CD4-positive, alpha-beta T cell treated with Interleukin-10 for 1 hour (primary cell): ENCODE measurements around the gene B9D2.
A peak's percentile ranks its signal among the peaks of the same experiment; 100 is the strongest.

Experiments used
- DNase-seq: peaks from one replicate; pipeline ENCODE4 v3.0.0-alpha.2; 2020

B9D2 gene

DNA sequence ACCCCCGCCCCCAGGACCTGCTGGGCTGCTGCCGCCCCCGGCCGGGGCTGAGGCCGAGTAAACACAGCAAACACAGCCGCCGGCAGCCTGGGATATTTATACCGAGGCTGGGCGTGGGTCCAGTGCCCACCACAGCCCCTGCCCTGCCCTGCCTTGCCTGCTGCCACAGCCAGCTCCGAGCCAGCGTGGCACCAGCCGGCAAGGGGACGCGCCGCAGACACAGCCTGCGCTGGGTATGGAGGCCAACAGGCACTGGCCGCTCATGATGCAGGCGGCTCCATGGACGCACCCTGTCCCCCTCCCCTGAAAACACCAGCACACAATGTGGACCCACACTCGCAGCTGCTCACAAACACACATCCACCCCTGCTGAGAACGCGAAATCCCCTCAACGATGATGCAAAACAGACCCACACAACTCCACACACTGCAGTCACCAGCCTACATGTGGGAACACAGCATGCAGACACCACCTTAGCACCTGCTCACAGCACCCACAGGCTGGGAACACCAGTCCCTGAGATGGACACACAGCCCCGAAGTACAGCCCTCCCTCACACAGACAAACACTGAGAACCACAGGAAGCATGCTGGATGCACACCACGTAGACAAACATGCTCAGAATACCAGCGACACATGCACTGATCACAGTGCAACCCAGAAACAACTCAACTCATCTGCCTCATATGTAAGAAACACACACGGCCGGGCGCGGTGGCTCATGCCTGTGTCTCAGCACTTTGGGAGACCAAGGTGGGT lies 37.8 kb downstream of the B9D2 start:
- peak; percentile 32 for DNase-seq

DNA sequence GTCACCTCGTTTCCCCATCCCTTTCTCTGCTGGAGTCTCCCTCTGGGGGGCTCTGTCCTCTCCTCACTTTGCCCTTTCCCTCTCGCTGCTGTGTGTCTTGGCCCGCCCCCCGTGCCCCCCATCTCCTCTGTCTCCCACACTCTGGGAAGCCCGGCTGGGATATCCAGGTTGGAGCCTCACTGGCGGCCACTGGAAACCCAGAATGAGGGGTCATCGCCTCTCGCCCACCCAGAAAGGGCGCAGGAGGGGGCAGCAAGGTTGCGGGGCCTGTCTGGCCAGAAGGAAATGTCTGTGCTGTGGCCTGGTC lies 38.4 kb downstream of the B9D2 start:
- DNase-seq: no peak

DNA sequence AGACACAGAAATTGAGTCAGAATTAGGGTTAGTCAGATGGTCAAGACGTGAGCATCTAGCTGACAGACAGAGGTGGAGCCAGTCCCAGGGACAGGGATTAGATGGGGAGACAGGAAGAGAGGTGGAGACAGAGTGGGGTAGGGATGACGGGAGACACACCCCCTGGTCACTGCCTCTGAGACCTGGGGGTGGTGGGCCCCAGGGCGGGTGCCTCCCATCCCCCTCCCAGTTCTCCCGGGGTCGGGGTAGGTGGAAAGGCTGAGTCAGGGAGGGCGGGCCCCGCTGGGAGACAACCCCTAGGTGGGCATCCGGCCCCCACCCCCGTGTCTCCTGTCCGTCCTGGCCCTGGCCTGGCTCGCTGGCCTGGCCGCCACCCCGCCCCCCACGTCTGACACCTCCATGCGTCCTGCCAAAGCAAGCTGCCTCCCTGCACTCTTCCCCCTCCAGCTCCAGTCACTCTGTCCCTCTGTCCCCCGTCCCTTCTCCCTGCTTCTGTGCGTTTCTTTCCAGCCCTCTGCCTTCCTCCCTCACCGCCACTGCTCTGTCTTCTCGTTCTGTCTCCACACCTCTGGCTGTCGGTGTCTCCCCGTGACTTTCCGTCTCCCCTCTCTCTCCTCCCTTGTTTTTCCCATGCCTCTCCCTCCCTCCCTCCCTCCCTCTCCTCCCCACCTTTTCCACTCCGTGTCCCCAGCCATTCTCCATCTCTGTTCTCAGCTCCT lies 38.9 kb downstream of the B9D2 start:
- peak; percentile 29 for DNase-seq

DNA sequence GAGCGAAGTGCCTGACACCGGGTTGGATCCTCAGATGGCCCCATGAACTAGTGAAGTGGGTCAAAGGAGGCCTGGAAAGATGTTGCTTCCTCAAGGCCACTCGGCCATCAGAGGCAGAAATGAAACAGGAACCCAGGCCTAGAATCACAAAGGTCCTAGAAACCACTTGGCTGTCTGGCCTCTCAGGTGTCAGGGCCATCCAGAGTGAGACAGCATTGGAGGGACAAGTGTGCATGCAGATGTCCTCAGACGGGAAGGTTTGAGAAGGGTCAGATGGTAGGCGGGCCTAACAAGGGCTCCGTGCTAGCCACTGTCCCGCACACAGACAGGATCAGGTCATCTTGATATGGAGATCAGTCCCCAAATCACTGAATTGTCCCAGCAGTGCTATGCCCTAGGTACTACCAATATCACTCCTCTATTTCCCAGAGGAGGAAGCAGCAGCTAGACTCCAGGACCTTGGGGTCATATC lies 39.7 kb downstream of the B9D2 start:
- DNase-seq: no peak

DNA sequence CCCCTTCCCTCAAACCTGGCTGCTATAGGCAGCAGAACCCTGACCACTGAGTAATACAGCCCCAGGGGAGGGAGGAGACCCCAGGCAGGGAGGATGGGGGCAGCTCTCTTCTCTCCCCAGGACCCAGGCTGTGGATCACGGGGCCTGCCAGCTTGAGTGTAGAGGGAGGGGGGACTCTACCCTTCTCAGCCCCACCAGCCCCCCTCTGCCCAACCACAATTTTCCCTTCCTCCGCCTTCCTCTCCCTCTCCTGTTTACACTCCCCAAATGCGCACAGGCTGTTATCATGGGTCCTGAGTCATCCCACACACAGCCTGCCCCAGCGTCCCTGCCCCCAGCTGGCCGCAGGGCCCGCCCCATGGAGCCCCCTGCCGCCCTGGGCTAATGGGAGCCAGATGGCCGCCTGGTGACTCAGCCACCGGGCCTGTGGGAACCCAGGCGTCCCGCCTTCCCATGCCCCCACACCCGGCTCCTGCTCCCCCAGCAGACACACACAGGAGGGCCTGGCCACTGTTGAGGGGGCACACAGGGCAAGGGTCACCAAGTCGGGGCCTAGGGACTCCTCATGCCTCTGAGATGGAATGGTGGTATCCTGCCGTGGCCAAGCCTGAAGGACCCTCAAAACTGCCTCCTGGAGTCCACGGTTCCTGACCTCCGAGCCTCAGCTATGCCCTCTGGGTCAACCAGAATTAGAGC lies 40.4 kb downstream of the B9D2 start:
- no peak for DNase-seq

DNA sequence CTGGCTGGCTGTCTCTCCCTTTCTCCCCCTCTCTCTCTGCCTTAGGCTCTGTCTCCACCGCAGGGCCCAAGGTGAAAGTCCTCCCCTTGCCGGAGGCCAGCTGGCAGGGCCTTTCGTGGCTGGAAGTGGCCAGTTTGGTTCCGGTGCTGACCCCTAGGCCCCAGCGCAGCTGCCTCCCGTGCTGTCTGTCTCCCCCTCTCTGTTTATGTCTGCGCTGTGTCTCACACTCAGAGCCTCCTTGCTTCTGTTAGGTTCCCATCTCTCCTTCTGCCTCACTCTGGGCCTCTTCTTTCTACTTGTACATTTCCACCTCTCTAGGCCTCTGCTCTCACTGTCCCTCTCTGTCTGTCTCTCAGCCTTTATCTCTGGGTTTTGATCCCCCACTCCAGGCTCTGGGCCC lies 40.9 kb downstream of the B9D2 start:
- DNase-seq: no peak

DNA sequence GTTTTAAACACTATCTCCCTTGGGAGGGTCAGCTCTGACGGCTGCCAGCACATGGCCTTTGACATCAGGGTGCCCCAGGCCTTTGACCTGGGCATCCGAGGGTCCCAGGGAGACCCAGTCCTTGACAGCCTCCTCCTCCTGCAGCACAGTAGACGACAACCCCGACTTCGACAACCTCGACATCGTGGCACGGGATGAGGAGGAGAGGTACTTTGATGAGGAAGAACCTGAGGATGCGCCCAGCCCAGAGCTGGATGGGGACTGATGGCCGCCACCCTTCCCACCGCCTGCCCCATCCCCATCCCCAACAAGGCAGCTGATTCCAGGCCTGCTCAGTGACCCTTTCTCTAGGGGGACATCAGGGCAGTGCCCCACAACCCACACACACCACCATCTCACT lies 41.5 kb downstream of the B9D2 start:
- no peak for DNase-seq

DNA sequence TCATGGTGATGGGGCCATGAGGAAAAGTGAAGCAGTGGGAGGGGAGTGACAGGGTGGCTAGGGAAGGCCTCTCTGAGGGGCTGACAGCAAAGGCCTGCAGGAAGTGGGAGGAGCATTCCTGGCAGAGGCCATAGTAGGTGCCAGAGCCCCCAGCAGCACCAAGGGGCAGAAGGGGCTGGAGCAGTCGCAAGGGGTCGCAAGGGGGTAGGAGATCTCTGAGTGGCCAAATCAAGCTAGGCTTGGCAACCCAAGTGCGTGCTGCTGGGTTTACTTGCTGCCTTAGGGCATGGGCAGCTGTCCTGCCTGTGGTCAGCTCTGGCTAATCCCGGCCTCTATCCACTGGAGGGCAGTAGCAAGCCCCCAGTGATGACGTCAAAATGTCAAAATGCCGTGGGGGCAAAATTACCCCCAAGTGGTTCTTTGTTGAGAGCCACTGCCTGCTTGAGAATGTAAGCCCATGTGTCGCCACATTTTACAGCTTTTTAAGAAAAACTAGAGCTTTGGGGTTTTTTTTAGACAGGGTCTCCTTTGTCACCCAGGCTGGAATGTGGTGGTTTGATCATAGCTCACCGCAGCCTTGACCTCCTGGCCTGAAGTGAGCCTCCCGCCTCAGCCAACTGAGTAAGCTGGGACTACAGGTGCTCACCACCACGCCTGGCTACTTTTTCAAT lies 42.2 kb downstream of the B9D2 start:
- DNase-seq: peak; percentile 34

DNA sequence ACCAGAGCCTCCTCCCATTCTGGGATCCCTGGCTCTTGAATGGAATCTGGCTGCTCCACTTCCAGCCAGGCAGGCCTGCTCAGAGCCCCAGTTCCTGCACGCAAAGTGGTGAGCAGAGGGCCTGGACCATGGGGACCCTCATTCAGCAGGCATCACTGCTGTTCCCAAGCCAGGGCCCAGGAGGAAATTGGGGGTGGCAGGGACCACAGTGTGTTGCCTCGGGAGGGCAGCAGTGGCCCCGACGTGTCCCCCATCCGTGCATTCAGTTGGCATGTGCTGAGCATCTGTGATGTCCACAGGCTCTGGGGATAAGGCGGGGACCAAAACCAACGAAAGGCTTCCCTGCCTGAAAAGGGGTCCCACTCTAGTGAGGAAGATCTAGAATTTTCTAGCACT lies 42.7 kb downstream of the B9D2 start:
- no peak for DNase-seq

DNA sequence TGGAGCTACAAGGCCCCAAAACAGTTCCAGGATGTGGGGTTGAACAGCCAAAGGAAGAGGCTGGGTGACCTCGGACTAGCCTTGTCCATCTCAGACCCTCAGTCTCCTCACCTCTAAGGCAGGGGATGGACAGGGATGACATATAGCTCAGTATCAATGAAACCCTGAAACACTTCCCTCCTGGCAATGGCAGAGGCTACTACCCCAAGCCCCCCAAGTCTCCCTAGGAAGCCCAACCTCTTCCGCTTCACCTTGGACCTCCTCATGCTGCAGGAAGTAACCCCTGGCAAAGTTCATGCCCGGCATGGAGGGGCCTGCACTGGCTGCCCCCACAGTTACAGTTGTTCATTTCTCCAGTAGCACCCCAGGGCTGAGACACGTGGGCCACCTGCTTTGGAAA lies 43.4 kb downstream of the B9D2 start:
- DNase-seq: no peak

DNA sequence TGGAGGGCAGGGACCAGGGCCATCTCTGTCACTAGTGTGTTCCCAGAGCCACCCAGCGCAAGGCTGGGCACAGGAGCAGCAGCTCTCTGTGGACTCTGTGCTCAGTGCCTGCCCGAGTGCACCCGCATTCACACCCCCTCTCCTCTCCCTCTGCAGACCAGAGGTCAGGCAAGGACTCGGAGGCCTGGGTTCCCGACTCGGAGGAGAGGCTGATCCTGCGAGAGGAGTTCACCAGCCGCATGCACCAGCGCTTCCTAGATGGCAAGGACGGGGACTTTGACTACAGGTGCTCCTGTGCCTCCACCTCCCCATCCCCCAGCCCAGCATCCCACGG lies 43.8 kb downstream of the B9D2 start:
- no peak for DNase-seq

DNA sequence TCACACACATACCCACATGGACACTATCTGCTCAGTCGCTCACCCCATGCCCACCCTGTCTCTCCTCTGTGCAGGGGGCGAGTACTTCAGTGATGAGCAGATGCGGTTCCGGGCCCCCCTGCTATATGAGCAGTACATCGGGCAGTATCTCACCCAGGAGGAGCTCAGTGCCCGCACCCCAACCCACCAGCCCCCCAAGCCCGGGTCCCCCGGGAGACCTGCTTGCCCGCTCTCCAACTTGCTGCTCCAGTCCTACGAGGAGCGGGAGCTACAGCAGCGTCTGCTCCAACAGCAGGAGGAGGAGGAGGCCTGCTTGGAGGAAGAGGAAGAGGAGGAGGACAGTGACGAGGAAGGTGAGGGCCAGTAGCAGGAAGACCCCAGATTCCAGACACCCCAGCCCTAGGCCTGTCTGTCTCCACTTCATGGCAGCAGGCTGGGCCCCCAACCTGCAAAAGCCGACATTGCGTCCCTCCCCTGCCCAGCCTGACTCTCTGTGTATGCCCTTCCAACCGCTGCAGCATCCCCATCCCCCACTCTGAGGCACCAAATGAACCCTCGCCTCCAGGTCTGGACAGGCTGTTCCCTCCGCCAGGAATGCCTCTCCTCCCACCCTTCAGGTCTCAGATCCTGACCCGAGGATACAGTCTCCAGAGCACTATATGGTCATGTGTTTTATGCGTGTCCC lies 44.3 kb downstream of the B9D2 start:
- DNase-seq: no peak

DNA sequence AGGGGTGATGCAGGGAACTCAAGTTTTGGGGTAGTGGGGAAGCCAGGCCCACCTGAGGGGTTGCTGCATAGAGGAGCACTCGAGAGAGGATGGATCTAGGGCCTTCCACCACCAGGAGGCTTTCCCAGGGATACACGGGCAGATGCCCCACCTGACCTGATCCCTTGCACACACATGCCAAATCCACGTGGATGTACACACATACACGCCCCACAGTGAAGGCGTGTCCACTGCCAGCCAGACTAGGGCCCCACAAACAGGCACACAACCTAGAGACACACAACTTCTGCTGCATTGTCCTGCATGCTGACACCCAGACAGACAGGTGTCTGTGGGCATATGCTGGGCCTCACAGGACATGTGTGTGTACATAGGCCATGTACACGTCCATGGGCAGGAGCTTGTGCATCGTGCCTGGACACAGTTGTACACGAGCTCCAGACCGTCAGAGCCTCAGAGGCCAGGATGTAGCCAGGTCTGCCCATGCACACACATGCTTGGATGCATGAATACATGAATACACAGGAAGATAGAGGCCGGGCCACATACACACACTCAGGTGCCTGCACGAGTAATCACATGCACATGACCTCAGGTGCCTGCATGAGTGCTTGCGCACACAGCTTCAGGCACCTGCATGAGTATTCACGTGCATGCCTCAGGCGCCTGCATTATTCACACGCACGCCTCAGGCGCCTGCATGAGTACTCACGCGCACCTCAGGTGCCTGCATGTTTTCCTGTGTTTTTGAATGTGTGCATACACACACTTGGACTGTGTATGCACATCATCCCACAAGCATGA lies 45.1 kb downstream of the B9D2 start:
- DNase-seq: no peak

DNA sequence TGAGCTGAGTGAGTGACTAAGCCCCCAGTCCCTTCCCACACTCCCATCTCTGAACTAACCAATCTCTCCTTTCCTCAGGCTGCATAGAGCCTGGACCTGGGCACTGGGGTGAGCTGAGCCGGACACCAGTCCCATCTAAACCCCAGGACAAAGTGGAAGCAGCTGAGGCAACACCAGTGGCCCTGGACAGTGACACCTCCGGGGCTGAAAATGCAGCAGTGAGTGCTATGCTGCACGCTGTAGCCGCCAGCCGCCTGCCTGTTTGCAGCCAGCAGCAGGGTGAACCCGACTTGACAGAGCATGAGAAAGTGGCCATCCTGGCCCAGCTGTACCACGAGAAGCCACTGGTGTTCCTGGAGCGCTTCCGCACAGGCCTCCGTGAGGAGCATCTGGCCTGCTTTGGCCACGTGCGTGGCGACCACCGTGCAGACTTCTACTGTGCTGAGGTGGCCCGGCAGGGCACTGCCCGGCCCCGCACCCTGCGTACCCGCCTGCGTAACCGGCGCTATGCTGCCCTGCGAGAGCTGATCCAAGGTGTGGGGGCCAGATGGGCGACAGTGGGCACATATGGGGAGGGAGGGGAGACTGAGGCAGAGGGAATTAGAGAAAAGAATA lies 47.5 kb downstream of the B9D2 start:
- DNase-seq: no peak

DNA sequence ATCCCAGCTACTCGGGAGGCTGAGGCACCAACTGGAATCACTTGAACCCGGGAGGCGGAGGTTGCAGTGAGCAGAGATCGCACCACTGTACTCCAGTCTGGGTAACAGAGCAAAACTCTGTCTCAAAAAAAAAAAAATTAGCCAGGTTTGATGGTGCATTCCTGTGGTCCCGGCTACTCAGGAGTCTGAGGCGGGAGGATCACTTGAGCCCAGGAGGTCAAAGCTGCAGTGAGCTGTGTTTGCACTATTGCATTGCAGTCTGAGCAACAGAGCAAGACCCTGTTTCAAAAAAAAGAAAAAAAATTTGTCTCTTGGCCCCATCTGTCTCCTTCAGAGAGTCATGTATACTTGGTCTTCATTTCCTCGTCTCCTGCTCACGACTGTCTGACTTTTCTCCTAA lies 52.3 kb downstream of the B9D2 start:
- DNase-seq: no peak

DNA sequence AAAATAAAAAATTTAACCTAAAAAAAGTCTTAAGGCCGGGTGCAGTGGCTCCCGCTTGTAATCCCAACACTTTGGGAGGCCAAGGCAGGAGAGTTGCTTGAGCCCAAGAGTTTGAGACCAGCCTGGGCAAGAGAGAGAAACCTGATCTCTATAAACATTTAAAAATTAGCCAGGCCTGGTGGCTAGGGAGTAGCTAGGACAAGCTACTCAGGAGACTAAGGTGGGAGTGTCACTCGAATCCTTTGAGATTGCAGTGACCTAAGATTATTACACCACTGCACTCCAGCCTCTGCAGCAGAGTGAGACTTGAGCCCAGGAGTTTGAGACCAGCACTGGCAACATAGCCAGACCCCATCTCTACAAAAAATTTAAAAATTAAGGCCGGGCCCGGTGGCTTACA lies 52.9 kb downstream of the B9D2 start:
- DNase-seq: no peak

DNA sequence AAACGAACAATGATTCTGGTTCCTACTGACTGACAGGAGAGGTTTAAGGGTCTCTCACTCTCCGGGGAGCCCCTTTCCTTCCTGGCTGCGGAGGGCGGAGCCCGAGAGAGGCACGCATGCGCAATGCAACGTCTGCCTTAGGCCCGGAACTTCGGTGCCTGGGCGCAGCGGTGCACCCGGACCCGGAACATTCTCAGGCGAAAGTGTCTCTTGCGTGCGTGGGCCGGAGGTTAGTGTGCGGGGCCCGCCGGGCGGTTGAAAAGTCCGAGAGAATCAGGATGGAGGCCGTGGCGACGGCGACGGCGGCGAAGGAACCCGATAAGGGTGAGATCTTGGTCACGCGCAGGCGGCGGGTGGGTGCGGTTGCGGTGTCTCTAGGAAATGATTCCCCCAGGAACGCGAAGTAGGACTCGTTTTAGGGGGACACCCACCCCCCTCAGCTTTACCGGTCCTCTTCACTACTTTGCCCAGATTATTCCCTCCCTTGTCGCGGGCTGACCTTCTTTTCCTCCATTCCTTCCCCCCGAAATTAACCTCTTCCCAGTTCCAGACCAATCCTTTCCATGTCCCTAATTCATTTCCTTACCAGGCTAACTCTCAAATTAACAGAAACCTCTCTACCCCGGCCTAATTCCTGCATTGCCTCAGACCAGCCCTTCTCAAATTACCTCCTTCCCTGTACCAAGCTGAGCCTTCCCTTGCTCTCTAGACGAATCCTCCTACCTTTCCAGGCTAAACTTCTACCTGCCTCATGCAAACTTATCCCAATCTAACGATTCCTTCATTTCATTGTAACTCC lies 53.7 kb downstream of the B9D2 start, which contains the start of gene CCDC97:
Gene CCDC97, plus strand, starts transcription at position 140 of the 799 bp plus-strand sequence. Its CDS starts 139 bp downstream, at position 279.
- DNase-seq: peak; percentile 91

DNA sequence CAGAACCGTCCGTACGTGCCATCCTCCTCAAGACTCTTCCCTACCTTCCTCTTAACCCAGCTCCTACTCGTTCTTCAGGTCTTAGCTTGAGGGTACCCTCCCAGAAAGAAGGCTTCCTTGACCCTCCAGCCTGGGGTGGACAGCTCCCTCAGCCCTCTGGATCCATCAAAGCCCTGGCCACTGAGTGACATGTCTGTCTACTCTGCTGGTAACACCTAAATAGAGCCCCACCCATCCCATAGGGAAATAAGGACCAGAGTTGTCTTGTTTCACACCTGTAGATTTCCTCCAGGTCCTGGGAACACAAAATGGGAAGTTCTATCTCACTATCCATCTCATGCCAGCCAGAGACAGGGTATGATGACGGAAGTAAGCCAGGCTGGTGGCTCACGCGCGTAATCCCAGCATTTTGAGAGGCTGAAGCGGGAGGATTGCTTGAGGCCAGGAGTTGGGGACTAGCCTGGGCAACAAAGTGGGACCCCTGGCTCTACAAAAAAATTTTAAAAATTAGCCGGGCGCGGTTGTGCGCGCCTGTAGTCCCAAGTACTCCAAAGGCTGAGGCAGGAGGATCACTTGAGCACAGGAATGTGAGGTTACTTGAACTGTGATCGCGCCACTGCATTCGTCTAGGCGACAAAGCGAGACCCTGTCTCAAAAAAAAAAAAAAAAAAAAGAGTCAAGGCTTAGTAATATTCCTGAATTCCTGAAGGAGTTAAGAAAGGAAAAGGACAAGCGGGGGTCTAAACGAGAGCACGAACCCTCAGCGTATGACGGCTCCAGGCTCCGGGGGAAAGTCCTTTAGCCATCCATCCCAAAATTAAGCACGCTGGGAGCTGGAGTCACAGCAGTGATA lies 54.5 kb downstream of the B9D2 start:
- DNase-seq: no peak

DNA sequence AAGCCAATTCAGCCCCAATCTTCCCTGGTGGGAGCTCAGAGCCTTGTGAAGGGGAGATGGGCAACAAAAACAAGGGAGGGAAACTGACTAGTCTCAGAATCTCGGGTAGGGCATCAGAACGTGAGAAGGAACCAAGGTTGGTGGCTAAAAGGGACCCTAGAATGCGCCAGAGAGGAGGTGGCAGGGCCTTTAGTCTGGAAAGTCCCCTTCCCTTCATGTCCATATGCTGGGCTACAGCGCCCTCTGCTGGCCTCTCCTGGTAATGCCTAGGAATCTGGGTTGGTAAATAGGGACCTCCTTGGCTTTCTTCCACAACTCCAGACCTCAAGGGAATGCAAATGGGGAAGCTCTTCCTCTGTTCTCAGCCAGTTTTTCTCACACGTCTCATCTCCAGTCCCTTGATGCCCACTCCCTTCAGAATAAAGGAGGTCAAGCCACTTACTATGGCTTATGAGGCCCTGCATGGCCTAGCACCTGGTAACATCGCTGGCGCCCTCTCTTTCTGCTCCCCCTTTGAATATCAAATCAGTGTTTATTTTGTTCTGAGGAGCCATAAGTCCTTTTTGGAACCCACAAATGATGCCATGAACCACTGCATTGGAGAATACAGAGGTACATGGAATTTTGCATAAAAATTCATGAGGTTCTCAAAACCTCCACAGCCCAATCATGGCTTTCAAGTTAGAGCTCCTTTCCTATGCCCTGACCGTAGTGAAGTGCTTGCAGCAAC lies 55.3 kb downstream of the B9D2 start:
- DNase-seq: peak; percentile 93
